IMR-90 (cell line): ENCODE measurements around the gene TCF7L2.

Experiments used
- CHD1 ChIP-seq: IDR thresholded peaks from 2 replicates; pipeline ENCODE4 v1.6.1; 2012; ENCODE audit warnings: low read depth, low read length, improper control_type of control experiment
- POLR2A ChIP-seq: IDR thresholded peaks from 2 replicates; pipeline ENCODE4 v1.6.1; 2012; ENCODE audit warnings: mild to moderate bottlenecking, low read depth, low read length
- RFX5 ChIP-seq: IDR thresholded peaks from 2 replicates; pipeline ENCODE4 v1.8.0; 2012; ENCODE audit warnings: low read depth, mild to moderate bottlenecking, low read length, moderate library complexity

DNA sequence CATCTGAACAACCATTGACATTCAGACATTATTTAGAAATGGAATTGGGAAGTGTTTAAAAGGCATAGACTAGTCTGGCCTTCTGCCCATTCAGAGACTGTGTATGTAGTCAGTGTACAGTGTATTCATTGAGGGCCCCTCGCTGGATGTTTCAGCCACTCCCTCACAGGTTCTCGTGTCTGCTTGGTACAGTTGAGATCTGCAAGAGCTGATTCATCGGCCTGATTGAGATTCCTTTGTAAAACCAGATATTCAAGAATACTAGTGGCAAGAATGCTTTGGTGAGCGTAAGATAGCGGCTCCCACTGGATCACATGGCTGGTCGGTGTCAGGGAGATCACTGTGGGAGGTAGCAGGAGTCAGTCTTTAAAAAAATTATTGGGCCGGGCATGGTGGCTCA lies 119.5 kb downstream of the TCF7L2 start:
- TF ChIP-seq POLR2A (no peak), RFX5 (no peak), CHD1 (no peak)
